Central memory CD8-positive, alpha-beta T cell (primary cell): Measurements from ENCODE around the gene EBF3.

Experiments used
- ATAC-seq: fragments of 150-1000 bp; cut with Tn5 transposase; replicated peaks from 2 replicates; pipeline ENCODE4 v1.10.0; 2022; ENCODE audit warnings: mild to moderate bottlenecking, moderate FRiP score, moderate number of reproducible peaks; ENCODE audit not compliant: poor library complexity, severe bottlenecking; ENCODE audit errors: extremely low read depth
- DNase-seq, 2 donors: peaks; one replicate each; pipeline ENCODE4 v3.0.0; 2021; ENCODE audit warnings: low spot score in 2 of 2
- H3K27ac Mint-ChIP-seq: one replicate; pipeline ENCODE4 v1.8.0; 2022; ENCODE audit warnings: low read depth, mild to moderate bottlenecking, moderate library complexity, mixed read lengths
- H3K27me3 Mint-ChIP-seq: one replicate; pipeline ENCODE4 v1.8.0; 2022; ENCODE audit warnings: mixed read lengths
- H3K36me3 Mint-ChIP-seq: one replicate; pipeline ENCODE4 v1.8.0; 2022; ENCODE audit warnings: mild to moderate bottlenecking, moderate library complexity, mixed read lengths; ENCODE audit not compliant: insufficient read depth
- H3K4me1 Mint-ChIP-seq: one replicate; pipeline ENCODE4 v1.8.0; 2022; ENCODE audit warnings: mixed read lengths
- H3K4me3 Mint-ChIP-seq: one replicate; pipeline ENCODE4 v1.8.0; 2022; ENCODE audit warnings: mild to moderate bottlenecking, moderate library complexity, mixed read lengths
- H3K9me3 Mint-ChIP-seq: one replicate; pipeline ENCODE4 v1.8.0; 2022; ENCODE audit warnings: mixed read lengths

EBF3 gene

DNA sequence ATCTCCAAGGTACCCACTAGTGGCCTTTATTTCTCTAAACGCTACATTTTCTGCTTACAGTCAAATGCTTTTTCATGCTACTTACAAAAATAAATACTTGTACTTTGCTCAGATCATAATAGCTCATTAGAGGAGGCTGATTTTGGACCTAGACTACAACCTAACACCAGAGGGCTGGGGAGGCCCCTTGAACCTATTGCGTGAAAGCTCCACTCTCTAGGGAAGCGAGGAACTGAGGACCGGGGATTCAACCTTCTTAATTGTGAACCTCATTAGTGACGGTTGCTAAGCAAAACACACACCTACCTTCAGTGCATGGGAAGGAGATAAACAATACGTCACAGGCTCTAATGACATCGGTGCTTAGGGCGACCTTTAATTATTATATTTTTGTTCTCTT is 92.1 kb downstream of the EBF3 start:
- no peaks in the 10 kb centered on the region for H3K27me3 Mint-ChIP-seq

GRCh38 chr10:129870961-129871621 is 93.0 kb downstream of the EBF3 start:
- Mint-ChIP-seq H3K4me1 (no peaks in the 10 kb centered on the region), H3K4me3 (no peak overlapping the region), H3K36me3 (no peaks in the 10 kb centered on the region), H3K9me3 (no peaks in the 10 kb centered on the region), H3K27ac (no peak overlapping the region), H3K27me3 (no peaks in the 10 kb centered on the region)
- DNase-seq, result no peak
- no peak for ATAC-seq

More for the DNA sequence above, 92.1 kb downstream of the EBF3 start:
- no peak overlapping the region for H3K27ac Mint-ChIP-seq
- no peaks in the 10 kb centered on the region for H3K9me3 Mint-ChIP-seq
- DNase-seq, result no peak
- no peak overlapping the region for H3K4me3 Mint-ChIP-seq
- no peaks in the 10 kb centered on the region for H3K36me3 Mint-ChIP-seq
- H3K4me1 Mint-ChIP-seq, result no peaks in the 10 kb centered on the region
- no peak for ATAC-seq

DNA sequence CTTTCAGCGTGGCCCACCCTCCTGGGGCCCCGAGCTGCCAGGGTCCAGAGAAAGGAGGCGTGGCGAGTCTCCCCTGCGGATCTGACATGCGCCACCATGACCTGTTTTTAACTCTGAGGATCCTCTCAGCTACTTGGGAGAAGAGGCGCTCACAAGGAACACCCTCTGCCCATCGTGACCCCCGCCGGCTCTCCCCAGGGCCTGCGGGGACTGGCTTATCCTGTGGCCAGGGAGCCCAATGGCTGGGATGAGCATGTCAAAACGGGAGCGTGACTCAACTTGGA is 93.7 kb downstream of the EBF3 start:
- no peaks in the 10 kb centered on the region for H3K36me3 Mint-ChIP-seq
- no peak for ATAC-seq
- no peaks in the 10 kb centered on the region for H3K27me3 Mint-ChIP-seq

DNA sequence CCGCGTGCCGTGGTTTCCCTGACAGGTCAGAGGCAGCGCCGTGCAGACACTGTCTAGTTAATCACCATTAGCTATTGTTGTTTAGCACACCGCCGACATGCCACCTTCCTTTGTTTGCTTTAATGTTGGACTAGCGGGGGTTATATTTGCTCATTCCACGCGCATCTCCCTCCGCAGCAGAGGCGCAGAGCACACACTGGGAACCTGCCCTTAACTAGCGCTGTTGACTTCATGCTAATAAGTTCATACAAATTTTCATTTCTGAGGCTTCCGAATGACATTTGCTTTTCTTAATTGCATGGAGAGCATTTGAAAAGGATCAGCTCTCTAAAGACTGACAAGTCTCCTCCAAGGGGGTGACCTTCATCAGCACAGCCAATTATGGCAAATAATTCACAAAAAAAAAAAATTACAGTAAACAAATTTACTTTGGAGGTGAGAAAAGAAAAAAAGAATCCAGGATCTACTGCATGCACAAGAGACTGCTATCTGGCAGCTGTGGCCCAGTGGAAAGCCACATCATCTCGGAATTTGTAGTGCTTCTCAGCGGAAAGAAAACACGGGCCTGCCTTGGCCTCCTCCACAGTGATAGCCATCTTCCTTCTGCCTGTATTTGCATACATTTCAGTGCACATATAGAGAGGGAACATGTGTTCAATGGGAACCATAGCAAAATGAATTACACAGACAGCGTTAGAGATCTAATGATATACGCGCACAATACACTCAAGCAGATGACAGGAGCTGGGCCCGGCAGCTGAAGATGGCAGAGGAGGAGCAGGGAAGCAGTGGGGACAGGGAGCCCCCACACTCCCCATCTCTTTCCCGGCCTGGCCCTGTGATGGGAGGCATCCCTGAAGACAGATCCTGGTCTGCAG is 94.2 kb downstream of the EBF3 start:
- DNase-seq (no peak), ATAC-seq (no peak)
- H3K4me3 Mint-ChIP-seq, result no peak overlapping the region
- no peaks in the 10 kb centered on the region for H3K36me3 Mint-ChIP-seq
- no peaks in the 10 kb centered on the region for H3K4me1 Mint-ChIP-seq
- no peak overlapping the region for H3K27ac Mint-ChIP-seq
- H3K9me3 Mint-ChIP-seq, result no peaks in the 10 kb centered on the region
- H3K27me3 Mint-ChIP-seq, result no peaks in the 10 kb centered on the region

More for the DNA sequence above, 93.7 kb downstream of the EBF3 start:
- no peaks in the 10 kb centered on the region for H3K9me3 Mint-ChIP-seq
- H3K4me1 Mint-ChIP-seq, result no peaks in the 10 kb centered on the region
- H3K4me3 Mint-ChIP-seq, result no peak overlapping the region
- H3K27ac Mint-ChIP-seq, result no peak overlapping the region
- DNase-seq, result no peak

- no peak overlapping the region for H3K4me3 Mint-ChIP-seq
- ATAC-seq (no peak), DNase-seq (no peak)
- H3K4me1 Mint-ChIP-seq, result no peaks in the 10 kb centered on the region
- no peaks in the 10 kb centered on the region for H3K36me3 Mint-ChIP-seq
- no peak overlapping the region for H3K27ac Mint-ChIP-seq
- no peaks in the 10 kb centered on the region for H3K27me3 Mint-ChIP-seq
- no peaks in the 10 kb centered on the region for H3K9me3 Mint-ChIP-seq
These were observed 95.5 kb downstream of the EBF3 start for GRCh38 chr10:129868449-129869035.

- no peak overlapping the region for H3K4me3 Mint-ChIP-seq
- no peaks in the 10 kb centered on the region for H3K9me3 Mint-ChIP-seq
- DNase-seq (no peak), ATAC-seq (no peak)
- H3K4me1 Mint-ChIP-seq, result no peaks in the 10 kb centered on the region
- no peaks in the 10 kb centered on the region for H3K36me3 Mint-ChIP-seq
- H3K27ac Mint-ChIP-seq, result no peak overlapping the region
- no peaks in the 10 kb centered on the region for H3K27me3 Mint-ChIP-seq
These were observed 96.4 kb downstream of the EBF3 start for GRCh38 chr10:129867631-129868179.

DNA sequence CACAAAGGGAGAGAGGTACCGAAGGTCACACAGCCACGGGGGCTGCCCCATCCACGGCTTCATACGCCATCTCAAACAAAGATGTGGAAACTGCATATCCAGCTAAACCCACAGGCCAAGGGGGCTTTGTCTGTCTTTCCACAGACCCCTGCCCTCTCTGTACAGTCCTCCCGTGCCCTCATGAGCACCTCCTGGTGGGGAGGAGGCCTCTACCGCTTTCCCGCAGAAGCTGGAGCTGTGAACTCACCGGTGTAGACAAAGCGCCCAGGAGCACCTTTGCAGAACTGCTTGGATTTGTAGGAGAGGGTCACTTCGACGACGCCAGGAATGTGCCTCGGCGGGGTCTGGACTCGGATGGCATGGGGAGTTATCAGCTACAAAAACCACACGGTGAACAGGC is 97.2 kb downstream of the EBF3 start:
- H3K4me3 Mint-ChIP-seq, result no peak overlapping the region
- H3K27me3 Mint-ChIP-seq, result peaks cover under 1% of the 10 kb centered on the region
- no peak for DNase-seq
- no peak overlapping the region for H3K27ac Mint-ChIP-seq
- H3K4me1 Mint-ChIP-seq, result no peaks in the 10 kb centered on the region
- no peaks in the 10 kb centered on the region for H3K36me3 Mint-ChIP-seq
- H3K9me3 Mint-ChIP-seq, result no peaks in the 10 kb centered on the region
- no peak for ATAC-seq

DNA sequence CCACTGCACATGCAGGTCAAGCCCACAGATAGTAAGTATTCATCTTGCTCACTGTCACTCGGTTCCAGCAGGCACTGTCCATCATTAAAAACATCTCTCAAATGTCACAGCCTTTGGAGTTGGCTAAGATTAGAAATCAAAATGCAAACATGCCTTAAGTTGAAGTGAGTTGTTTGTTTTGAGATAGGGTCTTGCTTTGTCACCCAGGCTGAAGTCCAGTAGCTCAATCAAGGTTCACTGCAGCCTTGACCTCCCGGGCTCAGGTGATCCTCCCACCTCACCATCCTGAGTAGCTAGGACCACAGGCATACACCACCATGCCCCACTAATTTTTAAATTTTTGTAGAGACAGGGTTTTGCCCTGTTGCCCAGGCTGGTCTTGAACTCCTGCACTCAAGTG is 98.1 kb downstream of the EBF3 start:
- no peaks in the 10 kb centered on the region for H3K36me3 Mint-ChIP-seq
- no peak overlapping the region for H3K27ac Mint-ChIP-seq
- DNase-seq, result no peak
- no peak overlapping the region for H3K4me3 Mint-ChIP-seq
- ATAC-seq, result no peak
- H3K4me1 Mint-ChIP-seq, result no peaks in the 10 kb centered on the region
- no peaks in the 10 kb centered on the region for H3K9me3 Mint-ChIP-seq
- peaks cover 10% of the 10 kb centered on the region for H3K27me3 Mint-ChIP-seq

DNA sequence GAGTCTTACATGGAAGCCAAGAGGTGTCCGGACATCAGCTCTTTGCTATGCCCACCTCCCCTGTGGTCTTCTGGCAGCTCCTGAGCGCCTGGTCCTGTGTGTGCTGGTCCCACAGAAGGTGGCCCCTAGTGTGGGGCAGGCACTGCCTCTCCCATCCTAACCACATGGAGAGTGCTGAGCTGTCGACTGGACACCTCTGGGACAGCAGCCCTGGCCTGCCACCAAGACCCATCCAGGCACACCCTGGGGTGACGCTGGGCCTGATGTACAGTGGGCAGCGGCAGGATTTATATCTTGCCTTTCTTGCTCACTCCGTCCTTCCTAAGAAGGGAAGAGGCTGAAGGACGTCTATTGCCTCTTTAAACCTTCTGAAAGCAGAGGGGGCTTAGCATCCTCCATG is 98.7 kb downstream of the EBF3 start:
- H3K27ac Mint-ChIP-seq, result no peak overlapping the region

DNA sequence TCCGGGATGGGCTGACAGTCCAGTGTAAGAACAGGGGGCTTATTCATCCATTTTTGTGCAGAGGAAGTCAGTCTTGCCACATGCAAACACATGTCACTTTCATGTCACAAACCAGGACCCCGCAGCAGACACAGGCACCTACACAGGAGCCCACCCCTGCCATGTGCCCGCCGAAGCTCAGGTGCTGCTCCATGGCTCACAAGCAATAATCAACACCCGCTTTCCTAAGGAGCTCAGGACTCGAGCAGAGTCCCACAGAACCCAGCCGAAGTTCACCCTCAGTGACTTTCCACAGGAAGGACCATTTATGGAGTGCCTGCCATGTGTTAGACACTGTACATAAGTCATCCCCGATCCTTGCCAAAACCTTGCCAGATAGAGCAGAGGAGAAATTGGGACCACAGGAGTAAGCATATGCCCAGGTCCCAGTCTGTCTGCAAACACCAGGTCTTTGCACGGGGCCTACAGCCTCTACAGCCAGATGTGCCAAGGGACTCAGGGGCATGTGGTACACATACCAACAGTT is 99.4 kb downstream of the EBF3 start:
- DNase-seq (no peak), ATAC-seq (no peak)

More for the DNA sequence above, 98.7 kb downstream of the EBF3 start:
- ATAC-seq, result no peak
- peaks cover 11% of the 10 kb centered on the region for H3K27me3 Mint-ChIP-seq
- H3K4me1 Mint-ChIP-seq, result no peaks in the 10 kb centered on the region
- no peaks in the 10 kb centered on the region for H3K36me3 Mint-ChIP-seq
- H3K9me3 Mint-ChIP-seq, result no peaks in the 10 kb centered on the region
- no peak for DNase-seq
- H3K4me3 Mint-ChIP-seq, result no peak overlapping the region

GRCh38 chr10:129864082-129864481 is 100.0 kb downstream of the EBF3 start:
- peaks cover 11% of the 10 kb centered on the region for H3K27me3 Mint-ChIP-seq
- no peaks in the 10 kb centered on the region for H3K9me3 Mint-ChIP-seq
- no peak overlapping the region for H3K4me3 Mint-ChIP-seq
- H3K36me3 Mint-ChIP-seq, result no peaks in the 10 kb centered on the region
- DNase-seq, result no peak
- ATAC-seq, result no peak
- H3K27ac Mint-ChIP-seq, result no peak overlapping the region
- no peaks in the 10 kb centered on the region for H3K4me1 Mint-ChIP-seq

More for the DNA sequence above, 99.4 kb downstream of the EBF3 start:
- Mint-ChIP-seq H3K4me1 (no peaks in the 10 kb centered on the region), H3K27ac (no peak overlapping the region), H3K4me3 (no peak overlapping the region), H3K27me3 (peaks cover 11% of the 10 kb centered on the region), H3K9me3 (no peaks in the 10 kb centered on the region), H3K36me3 (no peaks in the 10 kb centered on the region)

DNA sequence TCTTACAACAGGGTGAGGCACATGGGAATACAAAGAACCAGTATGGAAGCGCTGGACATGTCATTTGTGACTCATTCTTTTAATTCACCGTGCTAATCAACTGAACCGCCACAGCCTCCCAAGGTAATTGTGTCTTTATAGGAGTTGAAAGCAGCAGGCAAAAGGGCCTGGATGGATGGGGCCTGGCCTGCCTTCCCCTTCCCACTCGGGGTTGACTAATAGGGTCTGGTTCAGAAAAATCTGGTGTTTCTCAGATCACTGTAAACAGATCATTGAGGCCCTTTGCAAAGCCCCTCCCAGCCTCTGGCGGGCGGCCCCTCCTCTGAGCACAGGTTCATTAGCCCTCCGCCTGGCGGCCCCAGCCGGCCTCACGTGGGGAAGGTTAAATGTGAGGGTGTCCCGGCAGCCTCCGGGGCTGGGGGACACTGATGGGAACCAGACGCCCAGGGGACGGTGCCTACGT is 100.8 kb downstream of the EBF3 start:
- H3K27me3 Mint-ChIP-seq, result peaks cover 11% of the 10 kb centered on the region
- no peak overlapping the region for H3K27ac Mint-ChIP-seq
- H3K4me3 Mint-ChIP-seq, result no peak overlapping the region
- DNase-seq, result no peak
- H3K36me3 Mint-ChIP-seq, result no peaks in the 10 kb centered on the region
- no peak for ATAC-seq
- H3K4me1 Mint-ChIP-seq, result no peaks in the 10 kb centered on the region
- no peaks in the 10 kb centered on the region for H3K9me3 Mint-ChIP-seq
